AG10803 (cell line): ENCODE results near the gene CTBP1.

Source experiments
- DNase-seq: peaks from one replicate; pipeline ENCODE4 v3.0.0; 2010; ENCODE audit warnings: low read depth
- H3K4me3 ChIP-seq: 2 replicates; pipeline ENCODE4 v1.5.1; 2011; ENCODE audit warnings: mild to moderate bottlenecking, low read length, control low read depth
- CTCF ChIP-seq: conservative IDR thresholded peaks from 2 replicates; pipeline ENCODE4 v1.5.1; 2011; ENCODE audit warnings: mild to moderate bottlenecking, low read length, control low read depth, inconsistent platforms

Gene CTBP1

DNA sequence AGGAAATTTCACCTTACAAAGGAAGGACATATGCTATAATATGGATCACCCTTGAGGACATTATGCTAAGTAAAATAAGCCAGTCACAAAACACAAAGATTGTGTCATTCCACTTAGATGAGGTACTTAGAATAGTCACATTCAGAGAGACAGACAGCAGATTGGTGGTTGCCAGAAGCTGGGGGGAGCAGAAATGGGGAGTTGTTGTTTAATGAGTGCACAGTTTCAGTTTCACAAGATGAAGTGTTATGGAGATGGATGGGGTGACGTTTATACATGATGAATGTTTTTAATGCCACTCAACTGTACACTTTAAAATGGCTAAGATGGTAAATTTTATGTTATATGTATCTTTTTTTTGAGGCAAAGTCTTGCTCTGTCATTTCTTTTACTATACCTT is 61.7 kb downstream of the CTBP1 start:
- no peak for TF ChIP-seq CTCF
- H3K4me3 ChIP-seq: no peak overlapping the region
- no peak for DNase-seq

GRCh38 chr4:1183985-1184773 is 64.8 kb downstream of the CTBP1 start:
- TF ChIP-seq CTCF: no peak
- H3K4me3 ChIP-seq: no peak overlapping the region
- DNase-seq: no peak

DNA sequence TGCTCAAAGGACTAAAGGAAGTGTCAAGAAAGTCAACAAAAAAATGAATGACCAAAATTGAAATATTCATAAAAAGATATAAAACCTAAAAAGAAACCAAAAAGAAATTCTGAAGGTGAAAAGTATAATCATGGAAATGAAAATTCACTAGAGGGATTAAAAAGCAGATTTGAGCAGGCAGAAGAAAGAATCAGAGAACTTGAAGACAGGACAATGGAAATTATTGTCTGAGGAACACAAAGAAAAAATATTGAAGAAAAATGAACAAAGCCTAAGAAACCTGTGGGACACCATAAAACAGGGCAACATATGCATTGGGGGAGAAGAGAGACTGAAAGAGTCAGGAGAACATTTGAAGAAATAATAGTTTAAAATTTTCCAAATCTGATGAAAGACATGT is 66.6 kb downstream of the CTBP1 start:
- TF ChIP-seq CTCF: no peak
- no peak for DNase-seq

DNA sequence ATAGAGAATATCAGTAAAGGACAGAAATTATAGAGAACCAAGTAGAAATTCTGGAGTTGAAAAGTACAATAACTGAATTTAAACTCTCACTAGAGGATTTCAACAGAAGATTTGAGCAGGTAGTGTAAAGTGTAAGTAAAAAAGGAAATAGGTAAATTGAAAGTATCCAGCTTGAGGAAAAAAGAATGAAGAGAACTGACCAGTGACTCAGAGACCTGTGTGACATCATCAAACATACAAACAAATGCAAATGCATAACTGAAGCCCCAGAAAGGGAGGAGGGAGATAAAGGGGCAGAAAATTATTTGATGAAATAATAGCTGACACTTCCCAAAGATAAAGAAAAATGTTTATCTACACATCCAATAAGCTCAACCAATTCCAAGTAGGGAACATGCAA is 68.3 kb downstream of the CTBP1 start:
- H3K4me3 ChIP-seq: no peak overlapping the region
- TF ChIP-seq CTCF: no peak
- DNase-seq: no peak

More for the DNA sequence above, 66.6 kb downstream of the CTBP1 start:
- H3K4me3 ChIP-seq: no peak overlapping the region

DNA sequence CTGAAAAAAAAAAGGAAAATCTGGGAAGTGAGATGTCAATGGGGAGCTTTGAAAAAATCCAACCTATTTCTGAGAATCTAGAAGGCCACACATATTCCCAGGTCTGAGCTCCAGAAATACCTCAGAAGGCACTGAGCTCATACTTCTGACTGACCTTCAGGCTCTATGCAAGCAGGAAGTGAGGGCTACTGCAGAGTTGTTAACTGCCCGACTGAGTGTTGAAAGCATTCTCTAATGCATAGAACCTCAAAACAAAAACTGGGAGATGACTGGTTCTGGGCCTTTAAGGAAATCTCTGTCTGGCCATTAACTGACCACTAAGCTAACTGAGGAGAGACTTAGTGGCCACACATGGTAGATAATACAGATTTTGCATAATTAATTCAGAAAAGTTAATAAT is 69.0 kb downstream of the CTBP1 start:
- no peak overlapping the region for H3K4me3 ChIP-seq
- TF ChIP-seq CTCF: no peak
- no peak for DNase-seq

DNA sequence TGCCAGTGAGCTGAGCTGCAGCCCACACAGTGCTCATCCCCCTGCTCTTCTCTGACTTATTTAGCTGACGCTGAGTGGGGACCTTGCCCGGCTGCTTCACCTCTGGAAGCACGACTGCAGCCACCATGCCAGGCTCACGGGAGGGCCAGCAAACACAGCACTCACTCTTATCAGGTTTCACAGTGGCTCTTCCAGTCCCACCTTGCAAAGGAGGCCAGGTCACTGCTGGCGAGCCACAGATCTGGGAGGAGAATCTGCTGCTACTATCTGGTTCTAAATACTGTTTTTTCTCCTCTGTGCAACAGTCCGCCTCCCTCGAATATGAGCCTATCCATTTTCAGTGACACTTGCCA is 69.9 kb downstream of the CTBP1 start:
- no peak overlapping the region for H3K4me3 ChIP-seq
- no peak for TF ChIP-seq CTCF
- DNase-seq: no peak

DNA sequence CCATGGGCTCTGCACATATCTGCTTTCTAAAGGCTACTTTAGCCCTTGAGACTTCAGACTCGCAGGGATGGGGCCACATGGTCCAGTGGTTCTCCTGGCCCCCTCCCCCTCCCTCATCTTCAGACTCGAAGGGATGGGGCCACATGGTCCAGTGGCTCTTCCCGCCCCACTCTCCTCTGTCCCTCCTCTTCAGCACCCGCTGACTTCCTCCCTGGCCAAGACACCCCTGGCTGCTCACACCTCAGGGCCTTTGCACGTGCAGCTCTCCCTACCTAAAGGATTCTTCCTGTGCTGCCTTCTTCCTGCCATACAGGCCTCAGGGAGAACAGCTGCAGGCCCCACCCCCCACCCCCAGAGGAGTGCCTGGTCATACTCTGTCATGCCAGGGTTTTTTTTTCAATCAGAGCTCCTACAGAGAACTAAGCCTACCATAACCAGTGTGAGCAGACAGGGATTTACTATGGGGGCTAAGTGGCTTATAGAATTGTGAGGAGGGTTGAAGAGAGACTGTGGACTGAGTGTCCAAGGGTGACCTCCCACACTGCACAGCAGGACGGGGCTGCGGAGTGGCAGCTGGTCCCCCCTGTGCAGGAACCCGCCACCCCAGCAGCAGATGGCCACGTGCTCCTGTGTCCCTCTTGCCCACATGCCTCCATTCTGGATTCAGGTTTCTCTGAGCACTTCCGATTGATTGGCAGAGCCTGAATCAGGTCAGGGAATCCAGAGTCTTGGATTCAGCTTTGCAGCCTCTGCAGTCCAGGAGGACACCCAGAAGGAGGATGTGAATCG is 70.4 kb downstream of the CTBP1 start:
- no peak for TF ChIP-seq CTCF
- DNase-seq: no peak

More for the DNA sequence above, 70.4 kb downstream of the CTBP1 start:
- H3K4me3 ChIP-seq: no peak overlapping the region
